ENCODE results near the gene RSBN1L.
"Not testable (repeated sequence)": the region's sequence is repeated elsewhere in the genome, so short reads cannot be mapped to it uniquely, and the experiment has no call there.

Gene RSBN1L

GRCh38 chr7:77702513-77702912 is 6.3 kb downstream of the RSBN1L start (continued):
- TF ChIP-seq PPARA (CRISPR knock-in tag; IDR thresholded peaks at IDR 0.05; ENCODE audit: borderline replicate concordance), result no peak
- TF ChIP-seq ZNF8 (CRISPR knock-in tag; IDR thresholded peaks at IDR 0.05), result no peak
- TF ChIP-seq, protein P1, sequence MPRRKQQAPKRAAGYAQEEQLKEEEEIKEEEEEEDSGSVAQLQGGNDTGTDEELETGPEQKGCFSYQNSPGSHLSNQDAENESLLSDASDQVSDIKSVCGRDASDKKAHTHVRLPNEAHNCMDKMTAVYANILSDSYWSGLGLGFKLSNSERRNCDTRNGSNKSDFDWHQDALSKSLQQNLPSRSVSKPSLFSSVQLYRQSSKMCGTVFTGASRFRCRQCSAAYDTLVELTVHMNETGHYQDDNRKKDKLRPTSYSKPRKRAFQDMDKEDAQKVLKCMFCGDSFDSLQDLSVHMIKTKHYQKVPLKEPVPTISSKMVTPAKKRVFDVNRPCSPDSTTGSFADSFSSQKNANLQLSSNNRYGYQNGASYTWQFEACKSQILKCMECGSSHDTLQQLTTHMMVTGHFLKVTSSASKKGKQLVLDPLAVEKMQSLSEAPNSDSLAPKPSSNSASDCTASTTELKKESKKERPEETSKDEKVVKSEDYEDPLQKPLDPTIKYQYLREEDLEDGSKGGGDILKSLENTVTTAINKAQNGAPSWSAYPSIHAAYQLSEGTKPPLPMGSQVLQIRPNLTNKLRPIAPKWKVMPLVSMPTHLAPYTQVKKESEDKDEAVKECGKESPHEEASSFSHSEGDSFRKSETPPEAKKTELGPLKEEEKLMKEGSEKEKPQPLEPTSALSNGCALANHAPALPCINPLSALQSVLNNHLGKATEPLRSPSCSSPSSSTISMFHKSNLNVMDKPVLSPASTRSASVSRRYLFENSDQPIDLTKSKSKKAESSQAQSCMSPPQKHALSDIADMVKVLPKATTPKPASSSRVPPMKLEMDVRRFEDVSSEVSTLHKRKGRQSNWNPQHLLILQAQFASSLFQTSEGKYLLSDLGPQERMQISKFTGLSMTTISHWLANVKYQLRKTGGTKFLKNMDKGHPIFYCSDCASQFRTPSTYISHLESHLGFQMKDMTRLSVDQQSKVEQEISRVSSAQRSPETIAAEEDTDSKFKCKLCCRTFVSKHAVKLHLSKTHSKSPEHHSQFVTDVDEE (CRISPR knock-in tag; IDR thresholded peaks at IDR 0.05), result no peak
- no peak for TF ChIP-seq ISL1 (CRISPR knock-in tag; IDR thresholded peaks at IDR 0.05)
- no peak for TF ChIP-seq BACH2 (CRISPR knock-in tag; IDR thresholded peaks at IDR 0.05; ENCODE audit: borderline replicate concordance)

DNA sequence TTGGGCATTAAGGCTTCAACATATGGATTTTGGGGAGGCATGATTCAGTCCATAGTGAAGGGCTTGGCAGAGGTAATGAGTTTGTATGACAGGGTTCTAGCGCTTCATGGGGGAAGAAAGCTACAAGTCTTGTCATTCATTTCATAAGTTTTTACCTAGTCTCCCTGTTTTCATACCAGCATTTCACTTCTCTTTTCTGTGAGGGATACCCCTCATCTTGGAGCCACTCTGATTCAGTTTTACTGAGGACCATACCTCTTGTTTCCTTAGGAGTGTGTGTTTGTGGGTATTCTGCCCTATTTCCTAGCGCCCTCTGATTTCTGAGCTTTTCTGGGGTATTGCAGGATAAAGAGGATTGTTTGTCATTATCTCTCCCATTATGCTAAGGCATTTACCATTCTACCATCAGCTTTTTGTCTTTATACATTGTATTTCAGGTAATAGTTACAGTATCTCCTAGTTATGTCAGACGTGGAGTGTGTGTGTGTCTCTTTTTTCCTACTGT is 6.8 kb downstream of the RSBN1L start:
- TF ChIP-seq SNAI2 (CRISPR knock-in tag; IDR thresholded peaks at IDR 0.05) (no peak), ZC3H10 (CRISPR knock-in tag; IDR thresholded peaks at IDR 0.05) (no peak), PATZ1 (CRISPR knock-in tag; IDR thresholded peaks at IDR 0.05; ENCODE audit: borderline replicate concordance) (no peak), TCF4 (CRISPR knock-in tag; IDR thresholded peaks at IDR 0.05; ENCODE audit: borderline replicate concordance) (no peak), BACH2 (CRISPR knock-in tag; IDR thresholded peaks at IDR 0.05; ENCODE audit: borderline replicate concordance) (no peak), ISL1 (CRISPR knock-in tag; IDR thresholded peaks at IDR 0.05) (no peak), ZNF565 (CRISPR knock-in tag; conservative IDR thresholded peaks at IDR 0.05; ENCODE audit: low read depth) (no peak), ZFP3 (CRISPR knock-in tag; IDR thresholded peaks at IDR 0.05) (no peak), OSR1 (CRISPR knock-in tag; IDR thresholded peaks at IDR 0.05) (no peak), CSRNP3 (CRISPR knock-in tag; IDR thresholded peaks at IDR 0.05) (no peak), GLIS3 (CRISPR knock-in tag; IDR thresholded peaks at IDR 0.05) (no peak), ZNF8 (CRISPR knock-in tag; IDR thresholded peaks at IDR 0.05) (no peak), CSDC2 (CRISPR knock-in tag; IDR thresholded peaks at IDR 0.05) (no peak), TOX (CRISPR knock-in tag; IDR thresholded peaks at IDR 0.05; ENCODE audit: borderline replicate concordance) (no peak), ARNTL (CRISPR knock-in tag; IDR thresholded peaks at IDR 0.05; ENCODE audit: borderline replicate concordance, low read depth) (no peak), PPARA (CRISPR knock-in tag; IDR thresholded peaks at IDR 0.05; ENCODE audit: borderline replicate concordance) (no peak), RARB (CRISPR knock-in tag; IDR thresholded peaks at IDR 0.05) (no peak), ESRRG (CRISPR knock-in tag; IDR thresholded peaks at IDR 0.05) (no peak), POU6F1 (CRISPR knock-in tag; IDR thresholded peaks at IDR 0.05; ENCODE audit: borderline replicate concordance, low read depth) (no peak)
- TF ChIP-seq, protein P2, sequence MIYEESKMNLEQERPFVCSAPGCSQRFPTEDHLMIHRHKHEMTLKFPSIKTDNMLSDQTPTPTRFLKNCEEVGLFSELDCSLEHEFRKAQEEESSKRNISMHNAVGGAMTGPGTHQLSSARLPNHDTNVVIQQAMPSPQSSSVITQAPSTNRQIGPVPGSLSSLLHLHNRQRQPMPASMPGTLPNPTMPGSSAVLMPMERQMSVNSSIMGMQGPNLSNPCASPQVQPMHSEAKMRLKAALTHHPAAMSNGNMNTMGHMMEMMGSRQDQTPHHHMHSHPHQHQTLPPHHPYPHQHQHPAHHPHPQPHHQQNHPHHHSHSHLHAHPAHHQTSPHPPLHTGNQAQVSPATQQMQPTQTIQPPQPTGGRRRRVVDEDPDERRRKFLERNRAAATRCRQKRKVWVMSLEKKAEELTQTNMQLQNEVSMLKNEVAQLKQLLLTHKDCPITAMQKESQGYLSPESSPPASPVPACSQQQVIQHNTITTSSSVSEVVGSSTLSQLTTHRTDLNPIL (CRISPR knock-in tag; IDR thresholded peaks at IDR 0.05; ENCODE audit: low read depth), result no peak
- peak; percentile 45; the same call in 2 of the 3 replicates for ATAC-seq

DNA sequence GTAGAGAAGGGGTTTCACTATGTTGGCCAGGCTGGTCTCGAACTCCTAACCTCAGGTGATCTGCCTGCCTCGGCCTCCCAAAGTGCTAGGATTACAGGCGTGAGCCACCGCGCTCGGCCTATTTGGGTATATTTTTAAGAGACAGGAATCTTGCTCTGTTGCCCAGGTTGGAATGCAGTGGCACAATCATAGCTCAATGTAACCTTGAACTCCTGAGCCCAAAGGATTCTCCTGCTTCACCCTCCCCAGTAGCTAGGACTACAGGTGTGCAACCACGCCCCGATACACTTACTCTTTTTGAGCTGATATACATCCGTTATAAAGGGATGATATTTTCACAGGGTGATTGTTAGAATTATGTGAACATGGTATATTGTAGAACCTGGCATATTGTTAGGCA is 7.4 kb downstream of the RSBN1L start:
- not testable (repeated sequence) for ATAC-seq

All from SK-N-SH treated with all-trans-retinoic acid at 6 μM for 48 hours (cell line).